SU-DHL-6 (cell line): Measurements from ENCODE around the gene HMG20B.

Experiments
- CTCF ChIP-seq: fragments of 200-600 bp; sonication (generic); IDR thresholded peaks from one replicate; pipeline ENCODE4 v1.5.1; 2017; ENCODE audit warnings: antibody characterized with exemption, mild to moderate bottlenecking, low read length, moderate library complexity; ENCODE audit not compliant: insufficient read depth, poor library complexity, severe bottlenecking
- EZH2phosphoT487 ChIP-seq: fragments of 200-600 bp; sonication (generic), shearing (Covaris generic); conservative IDR thresholded peaks from 2 replicates; pipeline ENCODE4 v1.6.1; 2018; ENCODE audit warnings: mild to moderate bottlenecking, antibody characterized with exemption, low read length, moderate library complexity, mixed read lengths

DNA sequence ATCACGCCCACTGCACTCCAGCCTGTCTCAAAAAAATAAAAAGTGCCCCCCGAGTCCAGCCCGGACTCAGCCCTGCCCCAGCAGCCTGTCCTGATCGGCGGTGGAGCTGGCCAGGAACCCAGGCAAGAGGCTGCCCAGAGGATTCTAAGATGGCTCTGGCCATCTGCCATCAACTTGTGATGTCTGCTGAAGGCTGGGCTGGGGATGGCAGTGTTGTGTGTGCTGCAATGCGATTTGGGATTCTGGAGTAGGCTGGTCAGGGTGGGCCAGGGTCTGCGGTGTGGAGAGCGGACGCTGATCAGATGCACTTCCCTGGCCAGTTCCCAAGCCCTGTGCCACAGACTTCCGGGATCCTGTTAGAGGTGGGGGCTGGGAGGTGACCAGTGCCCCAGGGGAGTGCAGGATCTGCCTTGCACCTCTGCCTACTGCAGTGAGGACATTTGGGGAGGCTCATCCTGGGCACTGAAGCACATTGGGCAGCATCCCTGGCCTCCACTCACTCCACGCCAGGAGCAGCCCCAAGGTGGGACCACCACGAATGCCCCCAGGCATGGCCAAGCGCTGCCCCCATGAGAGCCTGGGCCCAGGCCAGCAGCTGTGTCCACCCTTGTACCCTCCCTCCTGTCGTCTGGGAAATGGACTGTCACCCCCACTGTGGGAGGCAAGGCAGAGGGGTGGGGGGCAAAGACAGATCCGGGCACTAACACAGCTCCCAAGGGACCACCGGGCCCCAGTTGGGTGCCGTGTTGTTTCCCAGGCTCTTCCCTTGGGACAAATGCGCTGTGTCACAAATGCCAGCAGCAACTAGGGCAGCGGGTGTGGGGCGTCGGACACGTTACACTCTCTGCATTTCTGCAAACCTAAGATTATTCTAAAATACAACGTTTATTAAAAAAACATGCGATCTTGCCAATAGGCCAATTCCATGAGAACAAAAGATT is 37.3 kb downstream of the HMG20B start:
- TF ChIP-seq CTCF: no peak
- TF ChIP-seq EZH2phosphoT487: no peak
